Endothelial cell of umbilical vein (primary cell): ENCODE data around the gene RIC1. TPM values are rescaled to one million over a fixed set of nuclear protein-coding genes. Genes with fewer than 3 reads are reported as not detected.

ENCODE experiments used
- BruUV-seq: library from RNA; stranded (reverse); fragments of 400-500 nt; replicated peaks from 2 replicates; lab custom pipeline; 2021; lab: Mats Ljungman, UMichigan
- CTCF ChIA-PET: fragments of 300-600, 350-600 bp; sonication (Branson Sonifier 250); formaldehyde crosslinking; loops from one replicate; lab custom pipeline; 2021; ENCODE audit warnings: antibody characterized with exemption, inconsistent platforms; lab: Charles Lee
- POLR2A ChIA-PET: fragments of 300-600, 350-600 bp; sonication (Branson Sonifier 250); formaldehyde crosslinking; loops from one replicate; lab custom pipeline; 2021; ENCODE audit warnings: antibody characterized with exemption, inconsistent platforms; lab: Charles Lee
- DNase-seq: peaks from one replicate; pipeline ENCODE4 v3.0.0-alpha.2; 2011; ENCODE audit warnings: low read depth, low spot score
- FAIRE-seq: peaks from 2 replicates; lab custom pipeline; 2011; peaks lifted over from hg19 to GRCh38; lab: Jason Lieb, UNC
- H2AFZ ChIP-seq: 2 replicates; pipeline ENCODE4 v1.6.0; 2012; ENCODE audit warnings: low read depth, low read length, control low read depth, inconsistent platforms
- H3K27ac ChIP-seq: 2 replicates; pipeline ENCODE4 v1.5.1; 2011; ENCODE audit warnings: low read depth, mild to moderate bottlenecking, control low read depth, low read length, moderate library complexity; ENCODE audit not compliant: insufficient read depth
- H3K27me3 ChIP-seq, 2 experiments: 2 replicates each; pipeline versions ENCODE4 v1.6.0 to v1.6.1; 2011; ENCODE audit warnings: low read length in 2 of 2, mixed read lengths in 1 of 2; ENCODE audit not compliant: control insufficient read depth in 2 of 2, insufficient read depth in 2 of 2
- H3K36me3 ChIP-seq, 2 experiments: 2 replicates in 1 of 2; 3 replicates in 1 of 2; pipeline ENCODE4 v1.5.1; 2011; ENCODE audit warnings: low read length in 2 of 2, mild to moderate bottlenecking in 1 of 2, moderate library complexity in 1 of 2; ENCODE audit not compliant: control insufficient read depth in 2 of 2, insufficient read depth in 2 of 2; ENCODE audit errors: extremely low read depth in 1 of 2
- H3K4me1 ChIP-seq: 3 replicates; pipeline ENCODE4 v1.5.1; 2011; ENCODE audit warnings: mild to moderate bottlenecking, low read length; ENCODE audit not compliant: control insufficient read depth, insufficient read depth; ENCODE audit errors: extremely low read depth
- H3K4me2 ChIP-seq: 2 replicates; pipeline ENCODE4 v1.6.1; 2011; ENCODE audit warnings: low read length, control low read depth, mixed read lengths; ENCODE audit not compliant: insufficient read depth
- H3K4me3 ChIP-seq, 3 experiments: fragments of 200-600 bp in 1 of 3; sonication (generic), shearing (Covaris generic) in 1 of 3; replicated peaks in 1 of 3; 2 replicates each; pipeline ENCODE4 v1.5.1; 2011 to 2016; ENCODE audit warnings: control low read depth in 3 of 3, low read length in 3 of 3, mild to moderate bottlenecking in 2 of 3, inconsistent platforms in 1 of 3, low read depth in 1 of 3, moderate library complexity in 1 of 3; ENCODE audit not compliant: insufficient read depth in 1 of 3
- H3K79me2 ChIP-seq: 2 replicates; pipeline ENCODE4 v1.6.0; 2012; ENCODE audit warnings: low read length, inconsistent platforms; ENCODE audit not compliant: control insufficient read depth, insufficient read depth
- H3K9ac ChIP-seq: replicated peaks from 2 replicates; pipeline ENCODE3; 2011; ENCODE audit warnings: low read length, control low read depth; ENCODE audit not compliant: insufficient read depth; ENCODE audit errors: extremely low read depth
- H3K9me1 ChIP-seq: replicated peaks from 3 replicates; pipeline ENCODE4 v1.6.0; 2011; ENCODE audit warnings: mild to moderate bottlenecking, low read length; ENCODE audit not compliant: control insufficient read depth, insufficient read depth; ENCODE audit errors: extremely low read depth
- H3K9me3 ChIP-seq: replicated peaks from 2 replicates; pipeline ENCODE4 v1.5.1; 2012; ENCODE audit warnings: low read length, inconsistent platforms; ENCODE audit not compliant: control insufficient read depth, insufficient read depth
- H4K20me1 ChIP-seq: replicated peaks from 2 replicates; pipeline ENCODE3; 2011; ENCODE audit warnings: mild to moderate bottlenecking, low read length; ENCODE audit not compliant: control insufficient read depth, insufficient read depth; ENCODE audit errors: extremely low read depth
- EZH2 ChIP-seq: IDR thresholded peaks from 2 replicates; pipeline ENCODE4 v1.6.1; 2012; ENCODE audit warnings: borderline replicate concordance, low read depth, mild to moderate bottlenecking, moderate library complexity, low read length, inconsistent platforms; ENCODE audit not compliant: severe bottlenecking
- FOS ChIP-seq: IDR thresholded peaks from 2 replicates; pipeline ENCODE4 v1.6.1; 2011; ENCODE audit warnings: mild to moderate bottlenecking, low read length, moderate library complexity, borderline replicate concordance; ENCODE audit not compliant: insufficient read depth
- GATA2 ChIP-seq: IDR thresholded peaks from 2 replicates; pipeline ENCODE4 v1.7.0; 2011; ENCODE audit warnings: low read depth, mild to moderate bottlenecking, moderate library complexity, mixed read lengths, low read length; ENCODE audit not compliant: insufficient read length, insufficient read depth
- JUN ChIP-seq: IDR thresholded peaks from 2 replicates; pipeline ENCODE4 v1.6.1; 2011; ENCODE audit warnings: borderline replicate concordance, low read depth; ENCODE audit not compliant: insufficient read length, insufficient read depth
- MYC ChIP-seq: IDR thresholded peaks from one replicate; pipeline ENCODE4 v1.6.1; 2011; ENCODE audit warnings: mild to moderate bottlenecking, low read depth, low read length
- POLR2A ChIP-seq: IDR thresholded peaks from 2 replicates; pipeline ENCODE4 v1.6.1; 2012; ENCODE audit warnings: low read depth, mild to moderate bottlenecking, control low read depth, low read length
- POLR2AphosphoS5 ChIP-seq: IDR thresholded peaks from 2 replicates; pipeline ENCODE4 v1.6.1; 2012; ENCODE audit warnings: low read depth, mild to moderate bottlenecking, control low read depth, low read length, moderate library complexity; ENCODE audit not compliant: insufficient read depth
- dilution Hi-C: fragments of 300-500 bp; cut with MboI; formaldehyde crosslinking; loops from one replicate; pipeline ENCODE4 v1.15.0; 2019; ENCODE audit warnings: low sequenced_read_pairs; ENCODE audit not compliant: extremely low pct_ligation_motif_present
- intact Hi-C: fragments of 100-400 bp; cut with micrococcal nuclease; formaldehyde crosslinking; loops from one replicate; pipeline ENCODE4 v1.10.0; 2022
- polyA plus RNA-seq, 4 experiments: library from polyadenylated mRNA; depleted of rRNA in 3 of 4; stranded (reverse) in 3 of 4; unstranded in 1 of 4; fragments of >200 nt; gene quantifications; 2 replicates each; pipeline versions ENCODE4 v1.2.1 to v1.2.3, GENCODE V29; 2011 to 2012; ENCODE audit warnings: missing spikeins in 1 of 4
- total RNA-seq: library from RNA; stranded (reverse); gene quantifications from 2 replicates; pipeline ENCODE4 v1.2.3, GENCODE V29; 2021
- TF ChIP-seq, protein P1 (sequence below), 2 donors: IDR thresholded peaks; 1 replicate in 1 of 2; 2 replicates in 1 of 2; pipeline ENCODE4 v1.5.1; 2011; ENCODE audit warnings: low read length in 2 of 2, mild to moderate bottlenecking in 2 of 2, moderate library complexity in 2 of 2, control low read depth in 1 of 2, inconsistent platforms in 1 of 2, low read depth in 1 of 2; ENCODE audit not compliant: insufficient read depth in 1 of 2; ENCODE audit errors: extremely low read depth in 1 of 2
- TF ChIP-seq, protein P2 (sequence below): IDR thresholded peaks from 2 replicates; pipeline ENCODE4 v1.6.1; 2011; ENCODE audit not compliant: insufficient read depth, insufficient read length

The RIC1 gene
- total and polyA plus RNA-seq, 2 donors (not counting 3 experiments of a cell fraction or from before 2014, with no cell fraction given), result 14.0 to 23.5 TPM

DNA sequence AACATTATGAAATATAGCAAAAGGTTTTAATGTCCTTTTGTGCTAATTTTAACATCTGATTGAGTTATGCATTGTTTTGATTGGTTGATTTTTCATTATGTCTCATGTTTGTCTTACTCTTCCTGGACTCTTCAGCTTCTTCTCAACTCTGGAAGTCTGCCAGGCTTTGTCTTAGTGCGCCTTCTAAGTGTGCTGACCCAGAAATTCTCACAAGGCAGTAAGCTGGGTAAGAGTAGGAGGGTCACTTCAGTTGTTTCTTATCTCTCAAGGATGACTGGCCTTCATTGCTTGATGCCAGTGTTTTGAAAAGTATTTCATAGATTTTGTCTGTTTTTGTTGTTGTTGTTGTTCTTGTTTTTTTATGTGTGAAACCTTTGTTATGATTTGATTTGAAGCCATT, 59.2 kb downstream of the RIC1 start:
- peaks cover 9% of the 10 kb centered on the region for H3K79me2 ChIP-seq
- CTCF ChIA-PET, result no interaction called here

More for the DNA sequence above, 59.2 kb downstream of the RIC1 start:
- Histone ChIP-seq H3K9me3 (no peaks in the 10 kb centered on the region), H3K27me3 (no peaks in the 10 kb centered on the region), H3K4me1 (peaks cover 13% of the 10 kb centered on the region), H4K20me1 (no peaks in the 10 kb centered on the region), H3K9ac (no peak overlapping the region), H3K9me1 (no peaks in the 10 kb centered on the region), H3K27ac (peak overlapping the region; percentile 27), H2AFZ (no peak overlapping the region), H3K4me3 (no peak overlapping the region), H3K36me3 (no peaks in the 10 kb centered on the region), H3K4me2 (peak overlapping the region; percentile 1)
- peak; percentile 76 for DNase-seq
- dilution Hi-C loops, result no loop called here
- no TSS peak for BruUV-seq
- FAIRE-seq, result peak; percentile 91
- TF ChIP-seq MYC (no peak), GATA2 (no peak), EZH2 (no peak), POLR2AphosphoS5 (no peak), JUN (no peak), FOS (no peak), POLR2A (no peak)
- TF ChIP-seq, protein P1, sequence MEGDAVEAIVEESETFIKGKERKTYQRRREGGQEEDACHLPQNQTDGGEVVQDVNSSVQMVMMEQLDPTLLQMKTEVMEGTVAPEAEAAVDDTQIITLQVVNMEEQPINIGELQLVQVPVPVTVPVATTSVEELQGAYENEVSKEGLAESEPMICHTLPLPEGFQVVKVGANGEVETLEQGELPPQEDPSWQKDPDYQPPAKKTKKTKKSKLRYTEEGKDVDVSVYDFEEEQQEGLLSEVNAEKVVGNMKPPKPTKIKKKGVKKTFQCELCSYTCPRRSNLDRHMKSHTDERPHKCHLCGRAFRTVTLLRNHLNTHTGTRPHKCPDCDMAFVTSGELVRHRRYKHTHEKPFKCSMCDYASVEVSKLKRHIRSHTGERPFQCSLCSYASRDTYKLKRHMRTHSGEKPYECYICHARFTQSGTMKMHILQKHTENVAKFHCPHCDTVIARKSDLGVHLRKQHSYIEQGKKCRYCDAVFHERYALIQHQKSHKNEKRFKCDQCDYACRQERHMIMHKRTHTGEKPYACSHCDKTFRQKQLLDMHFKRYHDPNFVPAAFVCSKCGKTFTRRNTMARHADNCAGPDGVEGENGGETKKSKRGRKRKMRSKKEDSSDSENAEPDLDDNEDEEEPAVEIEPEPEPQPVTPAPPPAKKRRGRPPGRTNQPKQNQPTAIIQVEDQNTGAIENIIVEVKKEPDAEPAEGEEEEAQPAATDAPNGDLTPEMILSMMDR (IDR thresholded peaks at IDR 0.05; ENCODE audit: extremely low read depth in 1 of 2, insufficient read depth in 1 of 2, low read depth in 1 of 2, low read length in 2 of 2), result no peak
- TF ChIP-seq, protein P2, sequence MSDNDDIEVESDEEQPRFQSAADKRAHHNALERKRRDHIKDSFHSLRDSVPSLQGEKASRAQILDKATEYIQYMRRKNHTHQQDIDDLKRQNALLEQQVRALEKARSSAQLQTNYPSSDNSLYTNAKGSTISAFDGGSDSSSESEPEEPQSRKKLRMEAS, result no peak
- intact Hi-C loops, result no loop called here
- POLR2A ChIA-PET, result no interaction called here
